ENCODE data around the gene COA8.

Gene COA8, protein sequence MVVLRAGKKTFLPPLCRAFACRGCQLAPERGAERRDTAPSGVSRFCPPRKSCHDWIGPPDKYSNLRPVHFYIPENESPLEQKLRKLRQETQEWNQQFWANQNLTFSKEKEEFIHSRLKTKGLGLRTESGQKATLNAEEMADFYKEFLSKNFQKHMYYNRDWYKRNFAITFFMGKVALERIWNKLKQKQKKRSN

DNA sequence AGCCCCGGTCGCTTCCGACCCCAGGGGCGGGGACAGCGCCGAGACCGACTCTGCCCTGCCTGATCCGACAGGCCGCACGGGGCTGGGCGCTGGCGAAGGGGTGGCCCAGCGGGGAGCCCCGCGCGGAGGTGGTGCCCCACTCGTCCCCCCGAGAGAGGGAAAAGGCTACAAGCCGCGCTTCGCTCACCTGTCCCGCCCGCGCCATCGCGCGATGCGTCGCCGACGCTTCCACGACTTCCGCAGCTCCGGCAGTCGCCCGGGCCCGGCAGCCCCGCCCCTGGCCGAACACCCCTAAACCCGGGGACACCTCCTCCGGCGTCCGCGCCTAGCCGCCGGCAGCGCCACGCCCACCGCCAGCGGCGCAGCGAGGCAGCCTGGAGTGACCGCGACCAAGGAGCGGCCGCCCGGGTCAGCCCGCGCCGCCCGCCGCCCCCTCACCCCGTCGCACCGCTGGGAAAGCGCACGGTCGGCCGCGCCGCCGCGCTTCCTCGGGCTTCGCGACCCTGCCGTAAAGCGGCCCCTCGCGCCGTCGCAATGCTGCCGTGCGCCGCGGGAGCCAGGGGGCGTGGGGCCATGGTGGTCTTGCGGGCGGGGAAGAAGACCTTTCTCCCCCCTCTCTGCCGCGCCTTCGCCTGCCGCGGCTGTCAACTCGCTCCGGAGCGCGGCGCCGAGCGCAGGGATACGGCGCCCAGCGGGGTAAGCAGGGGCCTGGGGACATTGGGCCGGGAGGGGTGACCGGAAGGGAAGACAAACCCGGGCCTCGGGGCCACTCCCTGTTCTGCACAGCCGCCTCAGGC is at the start of gene COA8, which contains the start of gene BAG5:
COA8 (plus strand) TSS at position 532 of the 797 bp plus-strand sequence; CDS start at position 574, 42 bp downstream.
BAG5 (minus strand) TSS at position 229 of the 797 bp plus-strand sequence. CDS start 1,493 bp downstream, outside the sequence.
- Histone ChIP-seq H3K27me3 (ENCODE audit: low read depth, low read length) (no peaks in the 10 kb centered on the region), H3K36me3 (ENCODE audit: control insufficient read depth in 1 of 2, insufficient read depth in 2 of 2, low read length in 2 of 2) (peaks cover 24% of the 10 kb centered on the region in 2 donors), H3K4me1 (ENCODE audit: control insufficient read depth in 1 of 2, insufficient read depth in 2 of 2, low read length in 2 of 2) (peaks cover 12 to 43% of the 10 kb centered on the region in 2 donors), H3K27ac (ENCODE audit: low read length) (peak within 1 kb of the TSS; percentile 82), H3K9me3 (ENCODE audit: control insufficient read depth in 1 of 2, low read length in 2 of 2) (no peaks in the 10 kb centered on the region), H3K4me3 (ENCODE audit: low read depth in 1 of 2, low read length in 2 of 2) (peak within 1 kb of the TSS; percentile 88 to 98)

DNA sequence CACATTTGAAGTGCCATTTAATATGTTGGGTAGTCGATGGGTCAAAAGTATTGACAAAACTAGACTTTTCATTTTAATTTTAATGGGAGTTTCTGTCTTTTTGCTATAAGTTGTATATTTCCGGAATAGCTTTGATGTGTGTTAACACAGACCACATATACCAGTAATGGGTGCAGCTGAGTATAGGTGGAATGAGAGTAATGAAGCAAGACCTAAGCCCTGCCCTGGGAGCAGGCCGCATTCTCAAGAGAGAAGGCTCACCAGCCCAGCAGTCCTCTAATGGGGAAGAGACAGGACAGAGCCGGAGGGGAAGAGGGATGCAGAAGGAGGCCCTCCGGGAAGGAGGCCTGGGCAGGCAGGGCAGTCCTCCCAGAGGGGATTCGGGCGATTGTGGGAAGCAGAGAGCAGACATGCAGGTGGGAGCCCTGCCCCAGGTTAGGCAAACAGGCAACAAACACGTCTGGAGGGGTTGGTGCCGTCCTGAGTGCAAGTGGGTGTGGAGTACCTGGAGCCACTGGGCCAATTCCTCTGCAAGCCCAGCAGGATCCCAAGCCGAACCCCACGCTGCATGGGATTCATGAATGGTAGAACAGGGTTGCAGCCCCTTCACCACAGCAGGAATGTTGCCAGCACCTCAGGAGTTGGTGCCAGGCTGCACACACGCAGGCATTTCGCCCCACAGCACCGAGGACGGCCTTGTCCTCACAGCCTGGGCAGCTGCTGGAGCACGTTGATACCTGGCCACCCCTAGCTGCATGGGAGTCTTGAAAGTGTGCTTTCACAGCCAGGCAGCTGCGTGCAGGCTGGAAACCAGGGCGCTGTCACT is 48.0 kb upstream of the COA8 start:
- Histone ChIP-seq H3K27ac (ENCODE audit: low read length) (no peak overlapping the region), H3K27me3 (ENCODE audit: low read depth, low read length) (no peaks in the 10 kb centered on the region), H3K4me1 (ENCODE audit: control insufficient read depth in 1 of 2, insufficient read depth in 2 of 2, low read length in 2 of 2) (peaks cover 6 to 48% of the 10 kb centered on the region in 2 donors), H3K9me3 (ENCODE audit: control insufficient read depth in 1 of 2, low read length in 2 of 2) (no peaks in the 10 kb centered on the region), H3K36me3 (ENCODE audit: control insufficient read depth in 1 of 2, insufficient read depth in 2 of 2, low read length in 2 of 2) (peaks cover 0 to 6% of the 10 kb centered on the region in 2 donors), H3K4me3 (ENCODE audit: low read depth in 1 of 2, low read length in 2 of 2) (no peak overlapping the region)

DNA sequence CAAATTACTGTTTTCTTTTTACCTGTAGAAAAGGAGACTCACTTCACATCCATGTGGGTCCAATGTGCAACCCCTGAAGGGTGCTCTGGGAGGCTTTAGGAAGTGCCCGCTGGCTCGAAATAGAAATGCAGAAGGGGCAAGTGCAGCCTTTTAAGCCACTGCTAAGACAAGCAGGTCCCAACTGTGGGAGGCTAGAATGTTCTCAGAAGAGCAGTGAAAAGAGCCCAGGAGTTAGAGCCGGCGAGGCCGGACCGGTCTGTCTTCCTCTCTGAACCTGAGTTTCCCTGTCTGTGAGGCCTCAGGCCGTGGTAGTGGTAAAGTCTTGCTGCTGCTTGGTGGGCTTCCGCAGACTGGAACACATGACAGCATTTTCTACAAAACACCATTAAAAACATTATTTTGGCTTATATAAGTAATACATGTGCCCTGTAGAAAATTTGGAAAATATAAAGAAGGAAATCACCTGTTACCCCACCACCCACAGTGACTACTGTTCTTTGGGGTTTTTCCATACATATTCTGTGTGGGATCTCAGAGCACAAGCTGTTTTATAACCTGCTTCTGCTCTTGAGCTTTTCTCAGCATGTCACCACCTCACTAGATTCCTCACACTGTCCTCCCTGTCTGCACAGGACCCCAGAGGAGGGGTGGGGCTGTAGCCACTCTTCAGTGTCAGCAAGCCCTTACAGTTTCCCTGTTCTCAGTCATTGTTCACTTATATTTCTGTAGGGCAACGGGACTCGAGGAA is 46.2 kb upstream of the COA8 start:
- H3K4me3 ChIP-seq (ENCODE audit: low read depth in 1 of 2, low read length in 2 of 2) = no peak overlapping the region
- H3K36me3 ChIP-seq (ENCODE audit: control insufficient read depth in 1 of 2, insufficient read depth in 2 of 2, low read length in 2 of 2) = peaks cover 0 to 4% of the 10 kb centered on the region in 2 donors
- no peak overlapping the region for H3K27ac ChIP-seq (ENCODE audit: low read length)
- peaks cover 6 to 59% of the 10 kb centered on the region in 2 donors for H3K4me1 ChIP-seq (ENCODE audit: control insufficient read depth in 1 of 2, insufficient read depth in 2 of 2, low read length in 2 of 2)
- no peaks in the 10 kb centered on the region for H3K27me3 ChIP-seq (ENCODE audit: low read depth, low read length)
- no peaks in the 10 kb centered on the region for H3K9me3 ChIP-seq (ENCODE audit: control insufficient read depth in 1 of 2, low read length in 2 of 2)

DNA sequence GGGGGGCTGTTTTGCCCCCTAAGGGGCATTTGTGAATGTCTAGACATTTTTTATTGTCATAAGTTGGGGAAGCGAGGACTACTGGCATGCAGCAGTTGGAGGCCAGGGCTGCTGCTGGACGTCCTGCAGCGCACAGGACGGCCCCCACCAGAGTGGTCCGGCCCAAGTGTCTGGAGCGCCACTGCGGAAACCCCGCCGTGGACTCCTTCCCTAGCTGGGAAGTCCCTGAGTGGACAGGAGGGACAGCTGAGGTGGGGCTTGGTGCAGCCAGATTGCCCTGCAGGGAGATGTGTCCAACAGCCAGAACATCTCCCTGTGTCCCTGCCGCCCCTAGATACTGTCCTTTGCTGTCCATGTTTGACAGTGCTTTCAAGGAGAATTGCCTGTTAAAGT is 45.6 kb upstream of the COA8 start:
- Histone ChIP-seq H3K9me3 (ENCODE audit: control insufficient read depth in 1 of 2, low read length in 2 of 2) (no peaks in the 10 kb centered on the region), H3K4me3 (ENCODE audit: low read depth in 1 of 2, low read length in 2 of 2) (no peak overlapping the region), H3K36me3 (ENCODE audit: control insufficient read depth in 1 of 2, insufficient read depth in 2 of 2, low read length in 2 of 2) (peaks cover 0 to 4% of the 10 kb centered on the region in 2 donors), H3K27me3 (ENCODE audit: low read depth, low read length) (no peaks in the 10 kb centered on the region), H3K27ac (ENCODE audit: low read length) (no peak overlapping the region), H3K4me1 (ENCODE audit: control insufficient read depth in 1 of 2, insufficient read depth in 2 of 2, low read length in 2 of 2) (peaks cover 6 to 61% of the 10 kb centered on the region in 2 donors)

DNA sequence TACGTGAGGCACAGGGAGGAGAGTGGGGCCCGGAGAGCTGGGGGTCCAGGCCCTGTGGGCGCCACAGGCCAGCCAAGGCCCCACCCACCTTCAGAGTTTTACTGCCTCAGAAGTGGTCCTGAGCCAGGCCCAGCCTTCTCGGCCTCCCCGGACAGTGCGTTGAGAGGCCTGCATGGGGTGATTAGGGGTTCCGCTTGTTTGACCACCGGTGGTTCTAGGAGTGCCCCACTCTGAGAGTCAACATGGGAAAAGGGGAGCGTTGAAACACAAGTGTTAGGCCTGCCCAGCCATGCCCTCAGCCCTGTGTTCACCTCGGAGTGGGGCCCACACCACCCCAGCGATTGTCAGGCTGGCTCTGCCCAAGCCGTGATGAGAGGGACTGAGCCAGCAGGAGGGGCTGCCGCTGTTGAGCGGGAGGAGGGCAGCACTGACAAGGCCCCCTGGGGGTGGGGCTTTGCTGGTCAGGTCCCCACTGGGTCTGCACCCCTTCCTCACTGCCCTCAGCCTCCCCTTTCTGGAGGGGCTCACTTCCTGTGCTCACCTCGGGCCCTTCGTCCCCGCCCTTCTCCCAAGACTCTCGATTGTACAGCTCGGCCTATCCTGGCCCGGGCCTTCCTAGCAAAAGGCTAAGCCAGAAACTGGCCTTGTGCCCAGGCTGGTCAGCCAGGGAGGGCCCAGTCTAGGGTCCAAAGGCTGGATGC is 44.9 kb upstream of the COA8 start:
- H3K4me3 ChIP-seq (ENCODE audit: low read depth in 1 of 2, low read length in 2 of 2) = no peak overlapping the region
- peaks cover 0 to 4% of the 10 kb centered on the region in 2 donors for H3K36me3 ChIP-seq (ENCODE audit: control insufficient read depth in 1 of 2, insufficient read depth in 2 of 2, low read length in 2 of 2)
- no peaks in the 10 kb centered on the region for H3K9me3 ChIP-seq (ENCODE audit: control insufficient read depth in 1 of 2, low read length in 2 of 2)
- H3K27me3 ChIP-seq (ENCODE audit: low read depth, low read length) = no peaks in the 10 kb centered on the region
- peaks cover 6 to 58% of the 10 kb centered on the region in 2 donors for H3K4me1 ChIP-seq (ENCODE audit: control insufficient read depth in 1 of 2, insufficient read depth in 2 of 2, low read length in 2 of 2)
- no peak overlapping the region for H3K27ac ChIP-seq (ENCODE audit: low read length)

DNA sequence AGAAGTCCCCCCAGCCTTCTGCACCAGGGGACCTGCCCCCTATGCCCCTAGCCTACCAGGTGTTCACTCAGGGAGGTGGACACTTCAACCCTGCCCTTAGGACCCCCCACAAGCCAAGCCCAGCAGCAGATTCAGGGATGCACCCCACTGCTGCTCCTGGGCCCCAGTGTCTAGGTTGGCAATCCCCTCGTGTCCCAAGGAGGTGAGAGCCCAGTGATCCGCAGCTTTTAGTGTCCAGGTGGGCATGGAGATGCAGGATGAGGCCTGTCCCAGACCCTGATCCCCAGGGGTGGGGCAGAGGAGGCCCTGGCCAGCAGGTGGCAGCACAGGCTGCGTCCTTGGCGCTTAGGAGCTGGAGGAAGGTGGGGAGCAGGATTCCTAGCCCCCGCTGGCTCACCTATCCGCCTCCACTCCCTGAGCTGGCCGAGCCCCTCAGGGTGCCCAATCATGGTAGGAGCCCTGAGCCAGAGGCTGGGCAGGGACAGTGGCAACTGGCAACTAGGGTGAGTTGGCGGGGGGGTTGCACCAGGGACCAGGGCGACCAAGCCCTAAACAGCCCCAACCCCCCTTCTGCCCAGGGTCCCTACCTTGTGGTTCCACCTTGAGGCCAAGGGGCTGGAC is 44.2 kb upstream of the COA8 start:
- Histone ChIP-seq H3K27ac (ENCODE audit: low read length) (no peak overlapping the region), H3K9me3 (ENCODE audit: control insufficient read depth in 1 of 2, low read length in 2 of 2) (no peaks in the 10 kb centered on the region), H3K36me3 (ENCODE audit: control insufficient read depth in 1 of 2, insufficient read depth in 2 of 2, low read length in 2 of 2) (peaks cover 0 to 4% of the 10 kb centered on the region in 2 donors), H3K4me3 (ENCODE audit: low read depth in 1 of 2, low read length in 2 of 2) (no peak overlapping the region), H3K27me3 (ENCODE audit: low read depth, low read length) (no peaks in the 10 kb centered on the region), H3K4me1 (ENCODE audit: control insufficient read depth in 1 of 2, insufficient read depth in 2 of 2, low read length in 2 of 2) (peaks cover 6 to 57% of the 10 kb centered on the region in 2 donors)

DNA sequence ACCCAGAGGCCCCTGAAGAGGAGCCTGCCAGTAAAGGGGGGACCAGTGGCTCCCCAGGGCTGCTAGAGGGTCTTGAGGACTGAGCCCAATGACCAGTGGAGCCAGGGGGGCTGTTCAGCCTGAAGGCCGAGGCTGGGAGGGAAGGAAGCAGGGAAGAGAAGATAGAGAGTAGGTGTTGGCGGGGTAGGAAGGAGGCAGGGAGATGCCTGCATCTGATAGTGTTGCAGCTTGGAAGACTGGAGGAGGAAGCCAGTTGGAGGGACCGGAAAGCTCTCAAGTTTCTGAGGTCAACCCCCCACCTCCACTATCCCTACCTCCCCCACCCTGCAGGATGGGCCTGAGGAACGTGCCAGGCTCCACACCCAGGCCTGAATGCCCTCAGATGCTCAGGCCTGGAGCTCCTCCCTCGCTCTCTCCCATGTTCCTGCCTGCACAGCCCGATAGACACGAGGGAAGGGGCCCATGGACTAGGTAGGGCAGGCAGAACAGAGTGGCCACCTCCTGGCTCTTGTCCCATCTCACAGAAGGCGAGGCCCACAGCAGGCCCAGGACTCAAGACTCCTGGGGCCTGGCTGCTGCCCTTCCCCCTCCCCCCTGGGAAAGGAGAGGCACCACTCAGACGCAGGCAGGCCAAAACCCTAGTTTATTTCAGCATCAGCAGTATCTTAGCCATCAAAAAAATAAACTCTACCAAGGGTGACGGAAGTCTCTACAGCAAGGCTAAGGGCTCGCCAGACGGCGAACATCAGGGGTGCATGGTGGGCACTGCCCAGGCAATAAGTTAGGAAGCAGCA is 43.5 kb upstream of the COA8 start:
- no peak overlapping the region for H3K27ac ChIP-seq (ENCODE audit: low read length)
- H3K9me3 ChIP-seq (ENCODE audit: control insufficient read depth in 1 of 2, low read length in 2 of 2) = no peaks in the 10 kb centered on the region
- H3K36me3 ChIP-seq (ENCODE audit: control insufficient read depth in 1 of 2, insufficient read depth in 2 of 2, low read length in 2 of 2) = peaks cover 0 to 4% of the 10 kb centered on the region in 2 donors
- H3K27me3 ChIP-seq (ENCODE audit: low read depth, low read length) = no peaks in the 10 kb centered on the region
- peaks cover 6 to 52% of the 10 kb centered on the region in 2 donors for H3K4me1 ChIP-seq (ENCODE audit: control insufficient read depth in 1 of 2, insufficient read depth in 2 of 2, low read length in 2 of 2)
- H3K4me3 ChIP-seq (ENCODE audit: low read depth in 1 of 2, low read length in 2 of 2) = no peak overlapping the region

DNA sequence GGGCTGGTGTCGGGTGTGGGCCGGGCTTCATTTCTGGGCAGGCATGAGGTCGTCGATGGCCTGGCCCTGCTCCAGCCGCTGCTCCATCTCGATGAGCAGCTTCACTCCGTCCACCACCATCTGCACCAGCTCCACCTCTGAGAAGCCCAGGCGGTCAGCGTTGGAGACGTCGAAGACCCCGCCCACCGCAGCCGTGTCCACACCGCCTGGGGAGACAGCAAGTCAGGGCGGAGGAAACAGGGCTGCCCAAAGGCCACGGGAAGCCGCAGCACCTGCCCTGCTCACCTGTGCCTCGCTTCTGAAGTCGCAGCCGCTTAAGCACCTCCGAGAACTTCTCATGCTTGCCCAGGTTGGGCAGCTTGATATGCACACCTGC is 42.9 kb upstream of the COA8 start:
- no peak overlapping the region for H3K27ac ChIP-seq (ENCODE audit: low read length)

DNA sequence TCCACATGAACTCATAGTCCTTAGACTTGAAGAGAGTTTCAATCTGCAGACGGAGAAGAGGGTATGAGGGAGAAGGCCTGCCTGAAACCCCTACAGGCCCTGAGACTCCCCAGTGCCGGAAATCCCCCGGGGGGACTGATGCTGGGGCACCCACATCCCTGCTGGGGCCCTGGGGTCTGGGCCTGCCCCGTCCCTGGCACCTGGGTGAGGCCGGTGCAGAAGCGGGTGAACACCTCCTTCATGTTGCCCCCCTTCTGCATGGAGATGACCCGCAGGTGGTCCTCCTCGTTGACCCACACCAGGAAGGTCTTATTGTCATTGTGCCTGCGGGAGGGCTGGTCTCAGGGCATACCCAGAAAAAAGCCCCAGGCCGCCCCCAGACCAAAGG is 42.5 kb upstream of the COA8 start:
- Histone ChIP-seq H3K27ac (ENCODE audit: low read length) (no peak overlapping the region), H3K4me3 (ENCODE audit: low read depth in 1 of 2, low read length in 2 of 2) (peak overlapping the region in 1 of 2 donors; percentile 82), H3K36me3 (ENCODE audit: control insufficient read depth in 1 of 2, insufficient read depth in 2 of 2, low read length in 2 of 2) (peaks cover 0 to 4% of the 10 kb centered on the region in 2 donors), H3K9me3 (ENCODE audit: control insufficient read depth in 1 of 2, low read length in 2 of 2) (no peaks in the 10 kb centered on the region), H3K27me3 (ENCODE audit: low read depth, low read length) (no peaks in the 10 kb centered on the region), H3K4me1 (ENCODE audit: control insufficient read depth in 1 of 2, insufficient read depth in 2 of 2, low read length in 2 of 2) (peaks cover 6 to 52% of the 10 kb centered on the region in 2 donors)

More for the DNA sequence above, 42.9 kb upstream of the COA8 start:
- Histone ChIP-seq H3K4me3 (ENCODE audit: low read depth in 1 of 2, low read length in 2 of 2) (peak overlapping the region in 1 of 2 donors; percentile 82), H3K36me3 (ENCODE audit: control insufficient read depth in 1 of 2, insufficient read depth in 2 of 2, low read length in 2 of 2) (peaks cover 0 to 4% of the 10 kb centered on the region in 2 donors), H3K27me3 (ENCODE audit: low read depth, low read length) (no peaks in the 10 kb centered on the region), H3K9me3 (ENCODE audit: control insufficient read depth in 1 of 2, low read length in 2 of 2) (no peaks in the 10 kb centered on the region), H3K4me1 (ENCODE audit: control insufficient read depth in 1 of 2, insufficient read depth in 2 of 2, low read length in 2 of 2) (peaks cover 6 to 52% of the 10 kb centered on the region in 2 donors)

Data from muscle layer of duodenum (tissue), 2 donors.